Measurements from ENCODE around the gene SSBP4.

SSBP4 gene

DNA sequence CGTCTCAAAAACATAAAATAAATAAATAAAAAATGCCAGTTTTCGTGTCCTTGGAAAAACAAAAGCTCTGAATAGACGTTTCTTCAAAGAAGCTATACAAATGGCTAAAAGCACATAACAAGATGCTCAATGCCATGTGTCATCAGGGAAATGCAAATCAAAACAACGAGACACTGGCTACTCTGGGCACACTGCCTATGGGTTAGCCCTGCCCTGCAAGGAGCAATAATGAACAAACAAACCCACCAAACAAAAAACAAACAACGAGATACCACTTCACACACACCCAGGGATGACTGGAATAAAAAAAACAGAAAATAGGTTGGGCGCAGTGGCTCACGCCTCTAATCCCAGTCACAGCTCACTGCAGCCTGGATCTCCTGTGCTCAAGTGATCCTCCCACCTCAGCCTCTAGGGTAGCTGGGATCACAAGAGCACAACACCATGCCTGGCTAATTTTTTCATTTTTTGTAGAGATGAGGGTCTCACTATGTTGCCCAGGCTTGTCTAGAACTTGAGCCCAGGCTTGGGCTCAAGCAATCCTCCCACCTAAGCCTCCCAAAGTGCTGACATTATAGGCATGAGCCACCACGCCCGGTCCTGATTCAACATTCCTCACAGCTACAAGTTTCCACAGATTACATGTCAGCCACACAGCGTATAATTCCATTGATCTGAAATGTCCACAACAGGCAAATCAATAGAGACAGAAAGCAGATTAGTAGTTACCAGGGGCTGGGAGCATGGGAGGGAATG, 34.2 kb downstream of the SSBP4 start:
- POLR2A ChIA-PET, result interaction anchor here (0.8 to 1.5 kb wide), 2 partner anchors 9 to 17 kb away, joined by 3 to 4 read pairs; no protein-coding TSS in a partner anchor
- CTCF ChIA-PET, result interaction anchor here (0.5 to 1.0 kb wide), 3 partner anchors 8 to 174 kb away, joined by 3 read pairs; no protein-coding TSS in a partner anchor
- no peak for TF ChIP-seq L3MBTL2 (conservative IDR thresholded peaks at IDR 0.05)
- DNase-seq (ENCODE audit: extremely low spot score), result no peak

DNA sequence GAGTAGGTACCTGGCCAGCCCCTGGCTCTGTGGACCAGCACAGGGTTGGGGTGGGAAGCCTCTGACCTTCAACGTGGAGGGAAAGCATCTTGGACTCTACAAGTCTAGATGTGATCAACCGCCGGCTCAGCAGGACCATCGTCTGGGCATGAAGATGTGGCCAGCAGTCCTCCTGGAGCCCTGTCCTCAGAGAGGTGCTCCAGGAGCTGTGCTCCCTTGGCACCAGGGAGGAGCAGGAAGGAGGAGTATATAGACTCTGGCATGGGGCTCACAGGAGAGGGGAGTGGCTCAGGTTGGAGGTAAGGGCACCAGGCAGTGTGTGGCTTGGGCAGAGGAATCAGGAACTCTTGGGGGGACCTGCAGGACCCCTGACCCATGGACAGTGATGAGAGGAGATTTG, 37.1 kb downstream of the SSBP4 start:
- TF ChIP-seq L3MBTL2 (conservative IDR thresholded peaks at IDR 0.05) (no peak), SUZ12 (IDR thresholded peaks at IDR 0.05) (no peak), FOXK2 (IDR thresholded peaks at IDR 0.05) (no peak), LEF1 (IDR thresholded peaks at IDR 0.05; ENCODE audit: borderline replicate concordance) (no peak), NFRKB (IDR thresholded peaks at IDR 0.05) (no peak), TARDBP (IDR thresholded peaks at IDR 0.05) (no peak), HDGF (IDR thresholded peaks at IDR 0.05; ENCODE audit: borderline replicate concordance) (no peak), FOXM1 (IDR thresholded peaks at IDR 0.05; ENCODE audit: borderline replicate concordance) (no peak), ZNF384 (IDR thresholded peaks at IDR 0.05) (no peak), SP1 (IDR thresholded peaks at IDR 0.05) (no peak)
- TF ChIP-seq, protein P1, sequence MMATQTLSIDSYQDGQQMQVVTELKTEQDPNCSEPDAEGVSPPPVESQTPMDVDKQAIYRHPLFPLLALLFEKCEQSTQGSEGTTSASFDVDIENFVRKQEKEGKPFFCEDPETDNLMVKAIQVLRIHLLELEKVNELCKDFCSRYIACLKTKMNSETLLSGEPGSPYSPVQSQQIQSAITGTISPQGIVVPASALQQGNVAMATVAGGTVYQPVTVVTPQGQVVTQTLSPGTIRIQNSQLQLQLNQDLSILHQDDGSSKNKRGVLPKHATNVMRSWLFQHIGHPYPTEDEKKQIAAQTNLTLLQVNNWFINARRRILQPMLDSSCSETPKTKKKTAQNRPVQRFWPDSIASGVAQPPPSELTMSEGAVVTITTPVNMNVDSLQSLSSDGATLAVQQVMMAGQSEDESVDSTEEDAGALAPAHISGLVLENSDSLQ (IDR thresholded peaks at IDR 0.05), result no peak
- CTCF ChIA-PET, result no interaction called here
- no peak for DNase-seq (ENCODE audit: extremely low spot score)
- POLR2A ChIA-PET, result no interaction called here

DNA sequence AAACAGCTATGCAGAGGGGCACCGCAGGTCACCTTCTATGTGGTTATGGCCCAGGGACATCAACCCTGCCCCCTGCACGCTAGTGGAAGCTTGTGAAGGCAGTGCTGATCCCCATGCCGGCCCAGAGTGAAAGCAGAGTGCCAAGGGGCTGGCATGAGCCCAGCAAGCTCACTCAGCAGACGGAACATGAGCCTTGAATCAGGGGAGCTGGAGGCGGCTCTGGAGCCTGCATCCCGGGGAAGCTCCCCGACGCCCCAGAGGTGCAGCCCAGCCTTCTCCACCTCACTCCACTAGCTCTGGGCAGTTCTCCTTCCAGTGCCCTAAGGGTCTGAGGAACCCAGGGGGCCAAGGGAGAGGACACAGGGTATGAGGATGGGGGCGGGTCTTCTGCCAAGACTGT, 37.8 kb downstream of the SSBP4 start:
- ChIA-PET CTCF (interaction anchor here (0.8 kb wide), 1 partner anchor 16 kb away, joined by 3 read pairs; no protein-coding TSS in a partner anchor), POLR2A (no interaction called here)
- TF ChIP-seq FOXK2 (IDR thresholded peaks at IDR 0.05), result no peak
- no peak for TF ChIP-seq L3MBTL2 (conservative IDR thresholded peaks at IDR 0.05)
- no peak for TF ChIP-seq NFRKB (IDR thresholded peaks at IDR 0.05)
- TF ChIP-seq ARNT (IDR thresholded peaks at IDR 0.05), result no peak
- no peak for TF ChIP-seq SUZ12 (IDR thresholded peaks at IDR 0.05)
- TF ChIP-seq ZNF384 (IDR thresholded peaks at IDR 0.05), result no peak
- TF ChIP-seq ELF4 (IDR thresholded peaks at IDR 0.05), result no peak
- TF ChIP-seq SP1 (IDR thresholded peaks at IDR 0.05), result no peak
- no peak for TF ChIP-seq TARDBP (IDR thresholded peaks at IDR 0.05)
- no peak for TF ChIP-seq HDGF (IDR thresholded peaks at IDR 0.05; ENCODE audit: borderline replicate concordance)
- no peak for TF ChIP-seq CTBP1 (IDR thresholded peaks at IDR 0.05; ENCODE audit: borderline replicate concordance)
- TF ChIP-seq BHLHE40 (IDR thresholded peaks at IDR 0.05; ENCODE audit: borderline replicate concordance), result no peak
- no peak for TF ChIP-seq FOXA1 (IDR thresholded peaks at IDR 0.05)

DNA sequence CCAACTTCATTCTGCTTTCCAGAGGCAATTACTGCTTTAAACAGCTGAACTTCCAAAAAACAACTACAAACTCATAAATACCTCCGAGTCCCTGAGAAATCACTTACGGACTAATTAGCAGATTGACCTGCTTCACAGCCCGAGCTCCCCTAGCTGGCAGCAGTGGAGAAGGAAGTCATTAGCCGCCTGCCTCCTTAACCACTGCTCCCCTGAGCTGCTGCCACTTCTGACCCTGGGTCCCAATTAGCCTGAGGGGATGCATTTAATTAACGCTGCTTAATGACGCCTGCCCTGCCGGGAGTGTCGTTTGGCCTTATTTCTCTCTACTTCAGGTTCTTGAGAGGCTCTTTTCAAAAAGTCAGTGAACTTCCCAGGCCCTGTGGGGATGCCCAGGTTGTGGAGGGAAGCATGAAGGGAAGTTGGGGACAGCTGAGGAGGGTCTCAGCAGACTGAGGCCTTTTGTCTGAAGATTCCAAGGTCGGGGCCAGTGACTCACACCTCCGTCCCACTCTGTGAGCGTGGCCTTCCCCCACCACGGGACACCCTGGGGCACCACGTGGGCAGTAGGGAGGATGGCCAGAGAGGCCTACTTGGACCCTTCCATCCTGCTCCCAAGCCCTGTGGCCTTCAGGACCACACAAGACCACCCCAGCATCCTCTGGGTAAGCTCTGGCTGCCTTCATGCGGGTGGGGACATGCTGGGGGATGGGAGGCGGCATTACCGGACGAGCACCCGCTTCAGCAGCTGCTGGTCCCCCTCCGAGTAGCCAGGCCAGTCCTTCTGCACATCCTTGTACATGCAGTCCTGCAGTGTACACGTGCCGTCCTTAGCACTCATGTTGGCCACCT, 38.5 kb downstream of the SSBP4 start:
- DNase-seq (ENCODE audit: extremely low spot score), result no peak
- ChIA-PET CTCF (interaction anchor here (0.8 kb wide), 1 partner anchor 17 kb away, joined by 3 read pairs; no protein-coding TSS in a partner anchor), POLR2A (no interaction called here)
- TF ChIP-seq FOXK2 (IDR thresholded peaks at IDR 0.05) (no peak), SUZ12 (IDR thresholded peaks at IDR 0.05) (no peak), SP1 (IDR thresholded peaks at IDR 0.05) (no peak), ZNF384 (IDR thresholded peaks at IDR 0.05) (no peak), L3MBTL2 (conservative IDR thresholded peaks at IDR 0.05) (no peak), NFRKB (IDR thresholded peaks at IDR 0.05) (no peak), HDGF (IDR thresholded peaks at IDR 0.05; ENCODE audit: borderline replicate concordance) (no peak), TARDBP (IDR thresholded peaks at IDR 0.05) (no peak), ARNT (IDR thresholded peaks at IDR 0.05) (no peak), CTBP1 (IDR thresholded peaks at IDR 0.05; ENCODE audit: borderline replicate concordance) (no peak), LEF1 (IDR thresholded peaks at IDR 0.05; ENCODE audit: borderline replicate concordance) (no peak), BHLHE40 (IDR thresholded peaks at IDR 0.05; ENCODE audit: borderline replicate concordance) (no peak)
- TF ChIP-seq, protein P1 (IDR thresholded peaks at IDR 0.05), result no peak

More for the DNA sequence above, 37.8 kb downstream of the SSBP4 start:
- DNase-seq (ENCODE audit: extremely low spot score), result no peak

DNA sequence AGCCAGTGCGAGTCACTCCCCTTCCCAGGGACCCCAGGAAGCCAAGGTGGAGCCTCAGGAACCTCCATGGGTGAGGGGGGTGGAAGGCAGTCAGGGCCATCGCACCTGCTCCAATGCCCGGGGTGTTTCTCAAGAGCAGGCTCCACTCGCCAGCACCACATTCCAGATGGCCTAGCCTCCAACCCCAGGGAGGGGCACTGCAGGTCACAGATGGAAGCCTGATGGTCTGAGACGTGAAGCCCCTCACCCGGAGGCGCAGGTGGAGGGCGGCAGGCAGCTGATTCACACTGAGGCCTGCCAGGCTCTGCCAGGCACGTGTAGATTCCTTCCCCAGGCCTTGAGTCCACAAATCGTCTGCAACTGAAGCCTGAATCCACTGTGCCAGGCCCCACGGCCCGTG, 41.7 kb downstream of the SSBP4 start:
- no peak for TF ChIP-seq ARNT (IDR thresholded peaks at IDR 0.05)
- TF ChIP-seq NFRKB (IDR thresholded peaks at IDR 0.05), result no peak
- TF ChIP-seq LEF1 (IDR thresholded peaks at IDR 0.05; ENCODE audit: borderline replicate concordance), result no peak
- no peak for TF ChIP-seq BHLHE40 (IDR thresholded peaks at IDR 0.05; ENCODE audit: borderline replicate concordance)
- TF ChIP-seq L3MBTL2 (conservative IDR thresholded peaks at IDR 0.05), result no peak
- TF ChIP-seq SP1 (IDR thresholded peaks at IDR 0.05), result no peak
- no peak for TF ChIP-seq FOXM1 (IDR thresholded peaks at IDR 0.05; ENCODE audit: borderline replicate concordance)
- TF ChIP-seq TARDBP (IDR thresholded peaks at IDR 0.05), result no peak
- no peak for TF ChIP-seq CTBP1 (IDR thresholded peaks at IDR 0.05; ENCODE audit: borderline replicate concordance)
- TF ChIP-seq, protein P1 (IDR thresholded peaks at IDR 0.05), result no peak
- TF ChIP-seq SUZ12 (IDR thresholded peaks at IDR 0.05), result no peak
- TF ChIP-seq HDGF (IDR thresholded peaks at IDR 0.05; ENCODE audit: borderline replicate concordance), result no peak
- TF ChIP-seq ZNF384 (IDR thresholded peaks at IDR 0.05), result no peak
- TF ChIP-seq FOXA1 (IDR thresholded peaks at IDR 0.05), result no peak
- no peak for TF ChIP-seq ELF4 (IDR thresholded peaks at IDR 0.05)
- no peak for TF ChIP-seq FOXK2 (IDR thresholded peaks at IDR 0.05)
- ChIA-PET POLR2A (no interaction called here), CTCF (interaction anchor here (0.8 to 3.0 kb wide), 3 partner anchors 8 to 11 kb away, joined by 3 to 21 read pairs (median 8); no protein-coding TSS in a partner anchor)
- no peak for DNase-seq (ENCODE audit: extremely low spot score)

All from HEK293T (cell line).